ENCODE results near the gene IGFALS.

DNA sequence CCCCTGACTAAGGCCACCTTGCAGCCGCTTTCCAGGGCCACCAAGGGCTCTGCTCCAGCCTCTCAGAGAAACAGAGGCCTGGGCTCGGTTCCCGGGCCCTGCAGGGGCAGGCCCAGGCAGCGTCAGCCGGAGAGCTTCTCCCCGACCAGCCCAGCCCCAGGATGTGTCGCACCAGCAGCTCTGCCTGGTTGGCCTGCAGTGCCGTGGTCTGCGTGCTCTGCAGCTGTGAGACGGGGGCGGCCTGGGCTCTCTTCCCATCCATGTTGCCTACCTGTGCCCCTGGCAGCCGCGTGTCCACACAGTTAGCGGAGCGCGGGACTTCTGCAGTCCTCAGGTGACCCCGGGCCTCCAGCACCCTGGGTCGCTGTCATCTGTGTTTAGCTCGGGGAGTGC is 4.8 kb downstream of the IGFALS start:
- TF ChIP-seq GATA3 (IDR thresholded peaks at IDR 0.05; ENCODE audit: low read depth, low read length) (no peak), GATA2 (IDR thresholded peaks at IDR 0.05; ENCODE audit: low read depth, low read length) (no peak)
